Fibroblast of gingiva (primary cell): ENCODE measurements around the gene PIP4K2A.
A peak's percentile ranks its signal among the peaks of the same experiment; 100 is the strongest.

Experiments used
- DNase-seq: peaks from one replicate; pipeline ENCODE4 v3.0.0-alpha.2; 2011; ENCODE audit warnings: low read depth

Gene PIP4K2A

DNA sequence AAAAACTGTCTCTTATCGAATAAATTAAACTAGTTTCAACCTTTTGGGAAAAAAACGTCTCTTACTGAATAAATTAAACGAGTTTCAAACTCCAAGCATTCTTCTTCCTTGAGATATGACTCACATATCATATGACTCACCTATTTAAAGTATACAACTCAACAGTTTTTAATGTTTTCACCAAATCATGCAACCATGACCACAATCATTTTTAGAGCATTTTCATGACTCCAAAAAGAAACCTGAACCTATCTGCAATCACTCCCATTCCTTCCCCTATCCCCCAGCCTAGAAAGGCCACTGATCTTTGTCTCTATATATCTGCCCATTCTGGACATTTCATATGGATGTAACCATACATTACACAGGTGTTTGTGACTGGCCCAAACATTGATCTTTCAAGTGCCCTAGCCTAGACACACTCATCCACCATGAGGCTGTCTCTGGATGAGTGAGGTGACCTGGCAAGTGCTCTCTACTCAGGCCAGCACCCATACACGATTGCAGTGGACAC lies 115.3 kb downstream of the PIP4K2A start:
- peak; percentile 40 for DNase-seq

- no peak for DNase-seq
Measured at GRCh38 chr10:22598478-22598877, 115.9 kb downstream of the PIP4K2A start.

DNA sequence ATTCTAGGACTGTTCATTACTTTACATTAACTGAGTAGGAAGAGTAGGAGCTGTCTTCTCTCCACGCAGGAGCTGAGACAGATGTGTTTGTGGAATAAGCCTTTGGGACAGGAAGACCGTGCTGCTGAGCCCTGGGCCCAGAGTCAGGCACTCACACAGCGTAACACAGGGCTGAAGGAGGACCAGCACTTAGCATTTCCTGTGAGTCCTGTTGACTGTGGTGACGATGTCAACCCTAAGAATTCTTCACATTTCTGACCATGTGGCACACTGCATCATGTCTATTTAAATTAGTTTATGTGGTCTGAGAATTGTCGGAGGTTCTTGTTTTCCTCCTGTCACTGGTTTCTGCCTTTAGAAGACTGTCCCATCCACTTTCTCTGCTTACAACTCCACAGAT lies 117.2 kb downstream of the PIP4K2A start:
- DNase-seq = no peak

- no peak for DNase-seq
Measured at GRCh38 chr10:22593636-22594198, 120.7 kb downstream of the PIP4K2A start.

DNA sequence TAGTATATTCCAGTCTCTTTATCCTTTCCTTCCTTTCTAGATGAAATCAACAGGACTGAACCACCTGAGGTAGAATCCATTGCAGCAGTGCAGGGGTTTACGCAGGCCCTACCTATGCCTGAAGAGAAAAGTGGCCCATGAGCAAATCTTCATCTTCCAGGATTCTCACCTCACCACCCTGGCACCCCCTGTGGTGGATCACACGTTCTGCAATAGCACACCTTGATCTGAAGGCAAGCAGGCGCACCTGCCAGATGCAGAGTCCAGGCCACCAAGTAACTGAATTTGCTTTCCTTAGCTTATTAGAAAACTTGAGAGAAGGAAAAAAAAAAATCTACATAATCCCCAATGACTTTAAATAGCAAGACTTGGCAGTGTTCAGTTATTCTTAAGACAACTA lies 121.4 kb downstream of the PIP4K2A start:
- DNase-seq = no peak

- peak; percentile 24 for DNase-seq
Measured at GRCh38 chr10:22589851-22590514, 124.4 kb downstream of the PIP4K2A start.

- no peak for DNase-seq
Measured at GRCh38 chr10:22588462-22588861, 125.9 kb downstream of the PIP4K2A start.

GRCh38 chr10:22583683-22584082 lies 130.7 kb downstream of the PIP4K2A start:
- no peak for DNase-seq

DNA sequence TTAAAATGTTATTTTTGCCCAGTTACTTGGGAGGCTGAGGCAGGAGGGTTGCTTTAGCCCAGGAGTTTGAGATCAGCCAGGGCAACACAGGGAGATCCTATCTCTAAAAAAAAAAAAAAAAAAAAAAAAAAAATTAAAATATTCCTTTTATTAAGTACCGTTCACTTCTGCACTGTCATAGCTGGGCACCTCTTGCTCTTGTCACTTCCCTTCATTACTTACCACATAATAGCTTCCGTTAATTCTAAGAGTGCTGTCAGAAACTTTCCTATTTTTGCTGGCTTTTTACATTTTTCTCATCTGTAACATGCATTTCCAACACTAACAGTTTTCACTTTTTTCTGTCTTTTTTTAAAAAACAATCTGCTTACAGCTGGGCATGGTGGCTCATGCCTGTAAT lies 132.9 kb downstream of the PIP4K2A start:
- no peak for DNase-seq

DNA sequence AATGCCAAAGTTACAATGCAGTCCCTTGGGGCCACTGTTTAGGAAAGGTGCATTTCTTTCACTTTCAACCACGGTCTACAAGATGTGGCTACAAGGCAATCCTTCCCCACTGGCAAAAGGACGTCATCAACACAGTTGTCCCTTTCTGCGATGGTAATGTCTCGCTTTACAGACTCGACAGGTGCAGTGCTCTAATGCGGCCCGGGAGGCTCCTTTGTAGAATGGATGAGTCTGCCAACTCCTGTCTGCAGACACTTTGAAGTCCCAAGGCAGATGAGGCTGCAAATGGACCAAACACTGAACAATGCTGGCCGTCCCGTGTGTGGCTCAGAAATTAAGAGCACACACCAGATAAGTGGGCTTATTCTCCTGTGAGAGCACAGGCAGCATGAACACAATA lies 133.7 kb downstream of the PIP4K2A start:
- no peak for DNase-seq

- DNase-seq = no peak
Measured at GRCh38 chr10:22579826-22580225, 134.6 kb downstream of the PIP4K2A start.

DNA sequence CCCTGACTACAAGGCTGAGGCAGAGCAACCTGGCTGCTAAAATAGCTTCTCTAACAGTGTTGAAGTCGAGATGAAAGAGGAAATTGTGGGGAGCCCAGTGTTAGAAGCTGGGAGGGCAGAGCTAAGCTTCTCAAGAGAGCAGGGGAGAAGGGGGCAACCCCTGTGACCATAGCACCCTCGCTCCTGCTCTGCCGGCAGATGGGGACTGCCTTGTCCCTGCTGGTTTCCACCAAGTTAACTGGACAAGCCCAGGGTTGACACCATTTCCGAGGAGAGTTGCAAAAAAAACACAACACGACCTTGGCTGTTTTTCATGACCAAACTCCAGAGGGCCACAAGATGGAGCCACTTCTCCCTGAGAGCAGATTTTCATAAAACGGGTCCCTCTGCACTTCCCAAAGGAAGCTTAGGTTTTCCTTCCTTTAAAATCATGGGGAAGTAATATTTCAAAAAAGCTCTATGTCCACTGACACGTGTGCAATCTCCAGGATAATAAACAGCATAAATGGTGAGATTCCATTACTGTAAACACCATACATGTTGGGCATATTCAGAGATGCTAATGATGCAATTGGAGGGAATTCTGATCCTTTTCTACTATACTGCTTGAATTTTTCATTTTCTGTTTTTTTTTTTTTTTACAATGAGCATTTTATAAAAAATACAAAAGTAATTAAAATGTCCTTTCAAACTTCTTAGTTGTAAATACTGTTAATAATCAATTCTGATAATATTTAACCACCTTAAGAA lies 140.4 kb downstream of the PIP4K2A start:
- DNase-seq = peak; percentile 8

- no peak for DNase-seq
Measured at GRCh38 chr10:22570733-22571430, 143.5 kb downstream of the PIP4K2A start.

DNA sequence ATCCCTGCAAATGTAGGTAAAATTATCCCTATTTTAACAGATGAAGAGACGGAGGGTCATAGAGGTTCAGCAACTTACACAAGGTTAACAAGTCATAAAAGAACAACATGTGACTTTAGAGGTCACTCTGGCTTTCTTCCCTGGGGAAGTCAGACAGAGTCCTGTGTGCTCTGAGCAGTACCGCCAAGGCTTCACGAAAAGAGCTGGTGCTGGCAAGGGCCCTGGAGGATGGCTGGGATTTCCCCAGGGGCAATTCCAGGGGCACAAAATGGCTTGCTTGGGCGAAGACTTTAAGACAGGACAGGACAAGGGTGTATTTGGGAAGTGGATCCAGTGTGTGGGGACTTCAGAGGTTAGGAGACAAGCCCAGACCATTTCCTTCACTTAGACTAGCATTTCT lies 144.1 kb downstream of the PIP4K2A start:
- no peak for DNase-seq

DNA sequence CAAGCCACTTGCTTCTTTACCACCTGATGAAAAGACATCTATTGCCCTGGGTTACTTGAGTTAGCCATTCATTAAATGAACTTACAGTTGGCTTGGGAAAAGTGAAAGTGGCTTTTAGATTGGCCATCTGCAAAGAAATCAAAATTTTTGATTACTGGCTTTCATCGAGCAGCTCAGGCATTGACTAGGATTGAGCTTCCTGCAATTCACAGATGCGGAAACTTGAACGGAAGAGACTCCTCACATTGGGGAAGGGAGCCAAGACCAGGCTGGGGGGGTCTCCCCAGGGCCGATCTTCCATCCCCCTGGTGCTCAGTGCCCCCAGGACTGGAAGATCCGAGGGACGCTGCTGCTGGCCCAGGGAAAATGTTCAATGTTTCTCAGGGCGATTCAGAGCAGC lies 145.4 kb downstream of the PIP4K2A start:
- no peak for DNase-seq

- no peak for DNase-seq
Measured at GRCh38 chr10:22564060-22564459, 150.3 kb downstream of the PIP4K2A start.

DNA sequence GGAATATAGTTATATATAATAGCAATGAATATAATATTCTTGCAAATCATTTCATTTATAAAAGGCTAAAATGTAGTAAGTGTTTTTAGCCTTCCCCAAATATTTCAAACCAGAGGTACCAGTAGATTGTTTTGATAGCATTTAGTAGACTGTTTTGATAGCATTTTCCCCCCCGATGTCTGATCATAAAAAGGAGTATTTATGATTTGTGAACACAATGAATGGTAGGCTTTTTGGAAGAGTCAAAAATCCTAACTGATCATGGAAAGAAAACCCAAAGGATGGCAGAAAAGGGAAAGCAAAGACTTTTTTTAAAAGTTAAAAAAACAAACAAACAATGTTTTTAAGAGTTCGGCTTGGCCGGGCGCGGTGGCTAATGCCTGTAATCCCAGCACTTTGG lies 152.5 kb downstream of the PIP4K2A start:
- DNase-seq = no peak

DNA sequence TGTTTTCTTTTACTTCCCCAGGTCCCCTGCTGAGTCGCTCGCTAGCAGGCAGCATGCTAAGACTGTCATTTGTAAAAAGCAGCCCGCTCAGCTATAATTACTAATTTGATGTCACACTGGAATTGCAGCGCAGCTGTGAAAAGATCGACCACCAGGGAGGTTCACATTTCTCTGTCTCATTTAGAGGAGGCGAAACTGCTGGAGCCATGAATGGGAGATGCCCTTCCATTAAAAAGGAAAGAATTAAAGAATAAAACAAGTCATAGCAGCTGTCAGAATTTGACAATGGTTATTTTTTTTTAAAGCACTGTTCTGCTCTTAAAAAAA lies 153.5 kb downstream of the PIP4K2A start:
- no peak for DNase-seq

GRCh38 chr10:22560096-22560912 lies 154.1 kb downstream of the PIP4K2A start:
- no peak for DNase-seq

GRCh38 chr10:22557321-22557720 lies 157.1 kb downstream of the PIP4K2A start:
- DNase-seq = peak; percentile 19

GRCh38 chr10:22556774-22557173 lies 157.6 kb downstream of the PIP4K2A start:
- no peak for DNase-seq
